DMS153 treated with DMSO at 0.1 percent for 48 hours (cell line): ENCODE measurements around the gene STARD7.
"Not testable (repeated sequence)": the region's sequence is repeated elsewhere in the genome, so short reads cannot be mapped to it uniquely, and the experiment has no call there.

Source experiments
- DNase-seq: peaks from one replicate; lab custom pipeline; 2025; ENCODE audit not compliant: unreplicated experiment; lab: John Stamatoyannopoulos, UW

STARD7 gene

GRCh38 chr2:96164459-96165184 is 44.0 kb downstream of the STARD7 start:
- DNase-seq = no peak

- no peak for DNase-seq
Observed at GRCh38 chr2:96163768-96164429, 44.7 kb downstream of the STARD7 start.

- no peak for DNase-seq
Observed at GRCh38 chr2:96163415-96163767, 45.2 kb downstream of the STARD7 start.

- no peak for DNase-seq
Observed at GRCh38 chr2:96161898-96162297, 46.7 kb downstream of the STARD7 start.

GRCh38 chr2:96160366-96160765 is 48.3 kb downstream of the STARD7 start:
- not testable (repeated sequence) for DNase-seq

GRCh38 chr2:96159084-96159830 is 49.4 kb downstream of the STARD7 start:
- no peak for DNase-seq

- DNase-seq = no peak
Observed at GRCh38 chr2:96158554-96158940, 50.1 kb downstream of the STARD7 start.

GRCh38 chr2:96157649-96158553 is 50.7 kb downstream of the STARD7 start:
- no peak for DNase-seq

GRCh38 chr2:96156926-96157648 is 51.5 kb downstream of the STARD7 start:
- DNase-seq = no peak

- no peak for DNase-seq
Observed at GRCh38 chr2:96156011-96156820, 52.4 kb downstream of the STARD7 start.

GRCh38 chr2:96154506-96155380 is 53.9 kb downstream of the STARD7 start:
- no peak for DNase-seq

- no peak for DNase-seq
Observed at GRCh38 chr2:96153991-96154431, 54.6 kb downstream of the STARD7 start.

GRCh38 chr2:96153291-96153713 is 55.3 kb downstream of the STARD7 start:
- no peak for DNase-seq

GRCh38 chr2:96152304-96153161 is 56.1 kb downstream of the STARD7 start:
- DNase-seq = no peak

GRCh38 chr2:96151595-96152303 is 56.9 kb downstream of the STARD7 start:
- DNase-seq = no peak

- DNase-seq = no peak
Observed at GRCh38 chr2:96150791-96151594, 57.6 kb downstream of the STARD7 start.
